ENCODE data around the gene LDLR.

DNA sequence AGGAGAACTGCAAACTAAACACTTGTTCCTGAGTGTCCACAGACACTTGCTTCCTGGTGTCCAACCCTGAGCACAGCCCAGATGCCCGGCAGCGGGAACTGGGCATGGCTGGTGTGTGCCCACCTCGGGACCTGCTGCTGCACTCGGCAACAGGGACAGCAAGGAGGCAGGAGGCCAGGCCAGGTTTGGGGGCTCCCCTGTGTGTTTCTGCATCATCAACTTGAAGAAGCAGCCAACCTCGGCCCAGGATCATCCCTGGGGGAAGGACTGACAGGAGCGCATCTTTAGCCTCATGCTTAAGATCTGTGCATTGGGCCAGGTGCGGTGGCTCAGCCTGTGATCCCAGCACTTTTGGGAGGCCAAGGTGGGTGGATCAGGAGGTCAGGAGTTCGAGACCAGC, 35.1 kb upstream of the LDLR start:
- TF ChIP-seq, protein P1, sequence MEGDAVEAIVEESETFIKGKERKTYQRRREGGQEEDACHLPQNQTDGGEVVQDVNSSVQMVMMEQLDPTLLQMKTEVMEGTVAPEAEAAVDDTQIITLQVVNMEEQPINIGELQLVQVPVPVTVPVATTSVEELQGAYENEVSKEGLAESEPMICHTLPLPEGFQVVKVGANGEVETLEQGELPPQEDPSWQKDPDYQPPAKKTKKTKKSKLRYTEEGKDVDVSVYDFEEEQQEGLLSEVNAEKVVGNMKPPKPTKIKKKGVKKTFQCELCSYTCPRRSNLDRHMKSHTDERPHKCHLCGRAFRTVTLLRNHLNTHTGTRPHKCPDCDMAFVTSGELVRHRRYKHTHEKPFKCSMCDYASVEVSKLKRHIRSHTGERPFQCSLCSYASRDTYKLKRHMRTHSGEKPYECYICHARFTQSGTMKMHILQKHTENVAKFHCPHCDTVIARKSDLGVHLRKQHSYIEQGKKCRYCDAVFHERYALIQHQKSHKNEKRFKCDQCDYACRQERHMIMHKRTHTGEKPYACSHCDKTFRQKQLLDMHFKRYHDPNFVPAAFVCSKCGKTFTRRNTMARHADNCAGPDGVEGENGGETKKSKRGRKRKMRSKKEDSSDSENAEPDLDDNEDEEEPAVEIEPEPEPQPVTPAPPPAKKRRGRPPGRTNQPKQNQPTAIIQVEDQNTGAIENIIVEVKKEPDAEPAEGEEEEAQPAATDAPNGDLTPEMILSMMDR (IDR thresholded peaks at IDR 0.05) = no peak
- TF ChIP-seq POLR2A (IDR thresholded peaks at IDR 0.05) (no peak), EP300 (IDR thresholded peaks at IDR 0.05) (no peak)

All from tibial nerve (tissue), 4 donors.